HPDE6-E6E7 (cell line): ENCODE results near the gene NEK7.
A peak's percentile ranks its signal among the peaks of the same experiment; 100 is the strongest.
"Not testable (repeated sequence)": the region's sequence is repeated elsewhere in the genome, so short reads cannot be mapped to it uniquely, and the experiment has no call there.

Experiments used
- DNase-seq: peaks from one replicate; pipeline ENCODE4 v3.0.0; 2011; ENCODE audit warnings: missing footprints; ENCODE audit errors: extremely low spot score

Gene NEK7

DNA sequence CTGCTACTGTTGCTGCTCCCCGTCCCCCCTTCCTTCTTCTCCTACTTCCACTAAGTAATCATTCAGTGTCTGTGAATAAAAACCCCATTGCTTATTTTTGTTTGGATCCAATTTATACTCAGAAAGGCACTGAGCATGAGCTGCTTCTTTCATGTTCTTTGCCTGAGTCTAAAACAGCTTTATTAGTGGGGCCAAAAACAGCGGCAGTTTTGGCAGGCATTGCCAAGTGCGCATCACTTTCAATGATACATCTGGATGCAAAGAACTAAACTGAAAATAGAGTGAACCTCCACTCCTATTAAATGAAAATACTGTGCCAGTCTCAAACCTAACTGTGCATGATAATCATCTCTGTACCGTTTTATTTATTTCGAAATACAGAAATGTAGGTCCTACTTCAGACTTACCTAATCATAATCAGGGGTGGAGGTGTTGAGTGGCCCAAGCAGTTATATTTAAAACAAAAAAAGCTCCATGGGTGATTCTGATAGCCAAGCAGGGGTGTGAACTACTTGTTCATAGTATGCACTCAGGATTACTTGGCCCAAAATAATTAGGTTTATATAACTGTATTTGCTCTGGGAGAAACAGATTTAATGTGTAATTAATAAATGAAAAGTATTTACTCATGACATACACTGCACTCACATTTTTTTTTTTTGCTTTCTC, 48.4 kb downstream of the NEK7 start:
- no peak for DNase-seq

DNA sequence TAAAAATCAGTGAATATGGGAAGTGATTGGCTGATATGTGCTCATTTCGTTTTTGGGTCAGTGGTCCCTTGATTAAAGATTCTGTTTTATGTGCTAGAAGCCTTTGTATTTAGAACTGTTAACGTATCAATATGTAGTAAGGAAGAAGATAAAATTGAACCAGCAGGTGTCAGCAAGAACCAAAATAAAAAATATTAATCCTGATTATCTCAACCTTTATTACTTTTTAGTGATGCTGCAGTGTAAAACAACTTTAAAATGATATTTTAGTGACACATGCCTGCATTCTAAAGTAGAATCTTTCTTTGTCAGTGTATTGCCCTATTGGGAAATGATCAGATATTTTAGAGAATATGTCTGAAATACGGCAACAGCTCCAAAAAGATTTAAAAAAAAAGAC, 49.5 kb downstream of the NEK7 start:
- no peak for DNase-seq

DNA sequence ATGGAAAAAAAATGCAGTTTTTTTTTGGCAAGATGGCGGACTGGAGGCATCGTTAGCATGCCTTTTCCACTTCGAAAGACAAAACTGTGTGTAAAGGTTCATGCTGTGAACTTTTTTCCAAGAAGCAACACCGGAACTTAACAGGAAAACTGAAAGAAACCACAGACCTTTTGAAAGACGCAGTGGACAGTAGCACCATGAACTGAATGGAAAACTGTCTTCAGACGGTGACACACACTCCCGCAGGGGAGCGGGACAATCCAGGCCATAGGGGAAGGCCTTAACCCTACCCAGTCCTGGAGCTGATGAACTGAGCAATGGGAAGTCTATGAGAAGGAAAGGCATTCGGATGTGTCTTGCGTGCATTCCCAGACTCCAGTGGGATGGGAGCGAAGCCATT, 54.9 kb downstream of the NEK7 start:
- DNase-seq: no peak

DNA sequence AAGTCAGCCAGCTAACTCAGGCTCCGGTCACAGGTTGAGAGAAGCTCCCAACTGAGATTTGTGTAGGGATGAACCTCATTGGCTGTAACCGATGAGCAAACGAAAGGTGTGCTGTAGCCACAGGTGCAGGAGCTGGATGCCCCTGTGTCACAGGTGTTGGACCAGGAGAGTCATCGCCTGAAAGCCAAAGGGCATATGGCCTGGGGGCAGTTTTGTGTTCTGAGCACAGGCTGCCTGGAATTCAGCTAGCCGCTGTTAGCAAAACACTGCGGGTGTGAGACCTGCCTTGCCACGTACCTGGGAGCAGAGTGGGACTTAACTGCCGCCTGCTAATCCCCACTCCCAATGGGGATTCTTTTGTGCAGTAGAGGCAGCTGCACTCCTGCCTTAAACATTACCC, 55.3 kb downstream of the NEK7 start:
- DNase-seq: no peak

DNA sequence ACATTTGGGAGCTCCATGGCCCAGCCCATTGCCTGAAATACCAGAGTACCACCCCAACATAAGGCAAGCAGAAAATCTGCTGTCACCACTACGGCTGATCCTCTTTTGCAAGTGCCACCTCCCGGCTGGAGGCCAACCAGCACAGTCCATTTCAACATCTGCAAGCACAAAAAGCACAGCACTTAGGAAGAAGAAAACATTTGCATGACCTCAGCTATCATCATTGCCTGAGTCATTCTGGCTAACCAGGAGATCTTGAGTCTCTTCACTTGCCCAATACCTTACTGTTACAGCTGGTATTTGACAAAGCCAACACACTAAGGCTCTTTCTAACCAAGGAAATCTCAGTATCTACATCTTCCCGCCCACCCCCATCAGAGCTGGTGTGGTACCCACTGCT, 55.9 kb downstream of the NEK7 start:
- no peak for DNase-seq

DNA sequence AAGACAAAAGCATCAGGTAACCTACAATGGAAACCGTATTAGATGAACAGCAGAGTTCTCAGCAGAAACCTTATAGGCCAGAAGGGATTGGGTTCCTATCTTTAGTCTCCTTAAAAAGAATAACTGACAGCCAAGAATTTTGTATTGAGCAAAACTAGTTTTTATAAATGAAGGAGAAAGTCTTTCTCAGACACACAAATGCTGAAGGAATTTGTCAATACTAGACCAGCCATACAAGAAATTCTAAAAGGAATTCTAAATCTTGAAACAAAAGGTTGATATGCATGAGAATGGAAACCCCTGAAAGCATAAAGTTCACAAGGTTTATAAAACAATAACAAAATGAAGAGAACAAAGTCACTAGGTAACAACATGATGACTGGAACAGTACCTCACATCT, 58.1 kb downstream of the NEK7 start:
- DNase-seq: no peak

DNA sequence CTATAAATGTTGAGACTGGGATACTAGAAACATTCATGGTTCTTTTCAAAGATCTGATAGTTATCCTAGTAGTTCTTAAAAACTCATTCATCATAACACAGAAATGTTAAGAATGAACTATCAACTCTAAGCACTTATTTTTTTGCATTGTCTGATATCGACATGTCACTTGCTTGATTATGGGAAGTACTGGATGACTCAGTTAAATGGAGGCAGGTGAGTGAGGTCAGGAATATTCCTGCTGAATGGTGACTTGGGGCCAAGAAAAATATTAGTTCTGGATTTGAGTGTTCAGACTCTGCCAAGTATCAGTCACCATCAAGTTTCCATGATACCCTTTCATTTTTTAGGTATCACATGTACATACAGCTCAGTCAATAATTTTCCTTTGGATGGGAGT, 63.6 kb downstream of the NEK7 start:
- no peak for DNase-seq

DNA sequence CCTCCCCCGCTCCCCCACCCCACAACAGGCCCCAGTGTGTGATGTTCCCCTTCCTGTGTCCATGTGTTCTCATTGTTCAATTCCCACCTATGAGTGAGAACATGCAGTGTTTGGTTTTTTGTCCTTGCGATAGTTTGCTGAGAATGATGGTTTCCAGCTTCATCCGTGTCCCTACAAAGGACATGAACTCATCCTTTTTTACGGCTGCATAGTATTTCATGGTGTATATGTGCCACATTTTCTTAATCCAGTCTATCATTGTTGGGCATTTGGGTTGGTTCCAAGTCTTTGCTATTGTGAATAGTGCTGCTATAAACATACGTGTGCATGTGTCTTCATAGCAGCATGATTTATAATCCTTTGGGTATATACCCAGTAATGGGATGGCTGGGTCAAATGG, 70.2 kb downstream of the NEK7 start:
- DNase-seq: not testable (repeated sequence)

DNA sequence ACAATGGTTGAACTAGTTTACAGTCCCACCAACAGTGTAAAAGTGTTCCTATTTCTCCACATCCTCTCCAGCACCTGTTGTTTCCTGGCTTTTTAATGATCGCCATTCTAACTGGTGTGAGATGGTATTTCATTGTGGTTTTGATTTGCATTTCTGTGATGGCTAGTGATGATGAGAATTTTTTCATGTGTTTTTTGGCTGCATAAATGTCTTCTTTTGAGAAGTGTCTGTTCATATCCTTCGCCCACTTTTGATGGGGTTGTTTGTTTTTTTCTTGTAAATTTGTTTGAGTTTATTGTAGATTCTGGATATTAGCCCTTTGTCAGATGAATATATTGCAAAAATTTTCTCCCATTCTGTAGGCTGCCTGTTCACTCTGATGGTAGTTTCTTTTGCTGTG, 70.7 kb downstream of the NEK7 start:
- DNase-seq: not testable (repeated sequence)

DNA sequence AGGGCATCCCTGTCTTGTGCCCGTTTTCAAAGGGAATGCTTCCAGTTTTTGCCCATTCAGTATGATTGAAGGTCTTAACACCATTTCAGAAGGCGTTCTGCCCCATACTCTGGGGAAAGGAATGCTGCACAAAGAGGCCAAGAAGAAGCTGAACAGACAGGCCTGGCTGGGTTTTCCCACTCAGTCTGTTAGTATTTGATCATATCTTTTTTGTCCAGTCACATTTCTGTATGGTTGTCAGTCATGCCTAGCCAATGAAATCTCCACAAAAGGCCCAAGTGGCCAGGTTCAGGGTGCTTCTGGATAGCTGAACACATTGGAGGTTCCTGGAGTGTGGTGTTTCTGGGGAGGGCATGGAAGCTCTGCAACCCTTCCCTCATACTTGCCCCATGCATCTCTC, 72.1 kb downstream of the NEK7 start:
- no peak for DNase-seq

DNA sequence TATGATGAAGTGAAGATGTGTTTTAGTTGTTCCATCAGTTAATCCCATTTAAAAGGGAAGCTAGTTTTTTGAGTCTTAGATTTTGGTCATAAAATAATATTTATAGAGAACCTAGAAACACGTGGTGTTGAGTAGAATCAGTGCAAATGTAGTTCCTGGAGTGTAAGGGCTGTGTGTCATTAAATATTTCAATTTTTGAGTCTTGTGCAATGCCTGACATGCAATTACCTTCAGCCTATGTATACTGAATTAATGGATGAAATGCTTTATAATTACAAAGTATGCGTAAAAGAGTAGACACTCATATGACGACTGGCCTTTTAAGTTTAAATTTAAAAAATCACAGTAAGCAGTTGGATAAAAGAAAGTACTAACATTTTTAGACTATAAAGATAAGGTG, 75.0 kb downstream of the NEK7 start:
- DNase-seq: no peak

DNA sequence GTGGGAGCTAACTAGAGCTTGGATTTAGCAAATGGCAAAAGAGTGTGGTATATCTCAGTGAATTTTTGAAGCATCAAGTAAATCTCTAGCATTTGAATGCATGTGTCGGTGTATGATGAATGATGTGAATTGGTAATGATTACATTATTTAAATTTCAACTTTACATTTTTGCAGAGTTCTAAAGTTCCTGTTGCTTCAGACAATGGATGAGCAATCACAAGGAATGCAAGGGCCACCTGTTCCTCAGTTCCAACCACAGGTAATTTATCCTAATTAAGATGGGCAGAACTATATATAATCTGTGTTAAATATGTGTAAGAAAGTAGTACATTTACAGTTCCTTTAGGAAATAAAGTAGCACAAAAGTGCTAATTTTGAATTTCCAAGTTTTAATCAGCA, 75.6 kb downstream of the NEK7 start:
- DNase-seq: no peak

DNA sequence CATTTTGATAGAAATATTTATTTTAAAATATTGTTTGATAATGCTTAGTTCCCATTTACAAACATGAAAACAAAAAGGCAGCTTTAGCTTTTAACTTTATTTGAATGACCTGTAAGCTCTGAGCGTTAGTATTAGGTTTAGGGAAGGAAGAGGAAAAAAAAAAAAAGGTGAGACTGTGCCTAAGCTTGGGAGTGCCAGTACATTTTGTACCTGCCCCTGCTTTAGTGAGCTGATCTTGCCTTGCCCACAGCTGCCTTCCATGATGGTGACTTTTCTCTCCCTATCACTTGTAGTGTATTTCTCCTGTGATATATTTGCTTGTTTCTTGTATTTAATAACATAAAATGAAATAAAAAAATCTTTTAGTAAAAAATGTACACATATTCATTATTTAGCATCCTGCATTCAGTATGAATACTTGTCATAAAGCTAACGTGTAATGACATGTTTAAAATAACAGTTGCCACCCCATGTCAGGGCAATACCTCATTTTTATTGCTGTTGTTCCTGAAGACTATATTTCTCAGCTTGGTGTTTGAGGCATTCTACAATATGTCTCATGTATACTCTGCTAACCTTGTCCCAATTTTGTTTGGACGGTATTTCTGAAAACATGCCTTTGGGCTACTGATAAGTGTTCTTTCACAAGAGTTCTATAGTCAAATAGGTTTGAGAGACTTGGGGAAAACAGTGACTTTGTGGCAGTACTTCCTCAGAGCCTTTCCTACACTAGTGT, 76.3 kb downstream of the NEK7 start:
- DNase-seq: no peak

DNA sequence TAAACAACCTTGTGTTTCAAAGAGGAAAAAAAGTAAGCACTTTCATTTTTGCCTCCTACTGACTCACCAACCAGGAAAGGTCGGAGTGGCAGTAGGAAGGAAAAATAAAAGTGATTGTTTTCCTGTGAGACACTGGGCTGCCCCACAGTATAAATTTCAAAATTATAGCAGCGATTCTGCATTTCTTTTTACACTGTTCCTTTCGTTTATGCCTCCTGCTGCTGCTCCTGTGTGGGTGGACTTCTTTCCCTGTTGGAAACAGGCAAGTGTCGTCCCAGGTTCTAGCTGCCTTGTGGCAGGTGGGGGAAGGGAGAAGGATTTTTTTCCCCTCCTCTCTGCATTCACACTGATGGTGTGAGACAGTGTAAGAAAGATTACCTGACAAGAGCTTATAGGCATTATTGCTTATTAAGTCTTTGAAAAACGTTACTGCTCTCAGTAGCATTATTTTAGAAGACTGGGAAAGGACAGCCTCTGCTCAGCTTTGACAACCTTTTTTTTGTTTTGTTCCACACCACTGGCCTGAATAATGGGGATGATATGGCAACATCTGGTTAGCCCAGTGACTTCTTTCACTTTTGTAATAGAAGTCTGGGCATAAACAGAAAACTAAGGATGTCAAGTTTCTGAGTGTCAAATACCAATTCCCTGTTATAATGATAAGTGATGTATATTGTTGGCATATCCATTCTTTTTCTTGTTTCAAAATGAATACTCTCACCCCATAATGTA, 77.9 kb downstream of the NEK7 start:
- no peak for DNase-seq

DNA sequence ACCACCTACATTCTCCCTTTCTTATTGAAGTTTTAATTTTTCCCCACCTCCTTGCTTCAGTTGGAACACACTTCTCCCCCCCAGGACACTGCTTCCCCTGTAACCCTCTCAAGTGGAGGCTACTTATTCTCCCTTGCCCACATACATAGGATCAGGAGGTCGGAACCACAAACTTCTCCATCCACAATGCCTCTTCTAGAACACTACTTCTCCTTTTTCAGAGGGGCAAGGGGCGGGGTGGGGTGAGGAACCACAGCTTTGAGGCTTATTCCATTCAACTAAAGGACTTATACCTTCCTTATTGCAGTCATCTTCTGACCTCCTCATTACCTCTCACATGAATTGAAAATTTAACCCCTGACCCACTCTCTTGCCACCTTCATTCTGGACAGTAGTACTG, 81.3 kb downstream of the NEK7 start:
- DNase-seq: no peak

DNA sequence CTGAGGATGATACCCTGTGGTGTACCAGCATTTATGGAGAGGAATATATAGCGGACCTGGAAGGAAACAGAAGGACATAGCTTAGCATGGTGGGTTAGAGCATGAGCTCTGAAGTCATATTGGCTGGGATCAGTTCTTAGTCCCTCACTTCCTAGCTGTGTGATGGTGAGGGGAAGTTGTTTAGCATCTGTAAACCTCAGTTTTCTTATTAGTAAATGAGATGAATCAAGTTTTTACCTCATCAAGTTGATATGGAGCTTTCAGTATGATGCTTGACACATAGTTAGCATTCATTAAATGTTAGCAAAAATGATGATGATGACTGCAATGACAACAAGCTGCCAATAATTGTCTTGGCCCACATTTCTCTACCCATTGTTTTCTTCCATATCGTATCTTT, 84.8 kb downstream of the NEK7 start:
- DNase-seq: no peak

DNA sequence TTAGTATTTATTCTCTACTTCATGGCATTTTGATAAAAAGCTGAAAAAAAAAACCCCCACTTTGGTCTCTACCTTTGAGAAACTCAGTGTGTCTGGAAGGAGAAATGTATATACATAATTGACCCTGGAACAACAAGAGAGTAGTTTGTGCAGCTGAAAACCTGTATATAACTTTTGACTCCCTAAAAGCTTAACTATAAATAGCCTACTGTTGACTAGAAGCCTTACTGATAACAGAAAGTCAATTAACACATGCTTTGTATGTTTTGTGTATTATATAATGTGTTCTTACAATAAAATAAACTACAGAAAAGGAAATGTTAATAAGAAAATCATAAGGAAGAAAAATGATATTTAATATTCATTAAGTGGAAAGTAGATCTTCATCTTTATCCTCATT, 88.0 kb downstream of the NEK7 start:
- no peak for DNase-seq

DNA sequence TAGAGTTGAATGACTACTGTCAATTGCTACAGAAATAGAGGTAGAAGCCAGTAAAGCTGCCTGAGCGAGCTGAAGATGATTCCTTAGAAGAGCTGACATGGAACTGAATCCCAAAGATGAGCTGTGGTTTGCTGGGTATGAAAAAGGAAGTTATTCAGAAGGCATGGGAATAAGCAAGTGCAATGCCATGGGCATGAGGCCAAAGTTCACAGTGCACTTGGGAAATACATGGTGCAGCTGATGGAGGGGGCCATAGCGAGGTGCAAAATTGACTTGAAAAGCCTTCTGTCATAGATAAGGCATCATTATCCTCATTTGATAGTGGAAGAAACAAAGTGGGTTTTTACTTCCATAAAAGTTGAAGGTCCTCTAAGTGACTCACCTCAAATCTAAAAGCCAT, 88.6 kb downstream of the NEK7 start:
- DNase-seq: no peak

DNA sequence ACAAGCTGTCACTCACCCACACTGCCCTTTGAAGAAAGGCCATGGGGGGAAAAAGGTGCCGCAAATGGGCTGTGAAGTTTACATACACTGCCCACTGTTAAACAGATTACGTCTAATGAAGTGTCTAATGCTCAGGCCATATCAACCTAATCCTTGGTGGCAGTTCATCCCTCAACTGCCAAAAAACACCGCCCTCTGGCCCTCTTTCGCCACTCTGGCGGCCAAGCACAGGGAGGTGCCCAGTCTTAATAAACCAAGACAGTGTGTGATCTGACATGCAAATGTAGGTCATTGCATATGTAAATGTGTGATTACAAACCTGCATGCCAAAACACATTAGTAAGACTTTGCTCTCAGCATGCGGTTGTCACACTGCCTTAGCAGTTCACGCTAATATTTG, 89.5 kb downstream of the NEK7 start:
- no peak for DNase-seq

DNA sequence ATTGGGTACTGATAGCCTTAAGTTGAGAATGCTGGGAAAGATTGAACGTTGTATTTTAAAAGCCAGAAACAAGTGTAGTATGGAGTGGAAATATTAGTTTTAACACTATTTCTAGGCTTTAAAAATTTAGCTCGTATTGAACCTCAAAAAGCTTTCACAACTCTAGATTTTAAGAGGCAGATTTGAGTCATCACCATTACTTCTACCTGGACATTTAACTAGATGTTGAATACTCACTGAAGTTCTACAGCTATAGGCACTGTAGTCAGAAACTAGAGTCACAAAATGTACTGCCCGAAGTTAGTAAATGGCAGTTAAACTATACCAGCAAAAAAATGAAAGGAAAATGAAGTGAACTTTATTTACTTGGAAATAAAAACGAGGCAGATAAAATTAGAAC, 96.5 kb downstream of the NEK7 start:
- DNase-seq: no peak

DNA sequence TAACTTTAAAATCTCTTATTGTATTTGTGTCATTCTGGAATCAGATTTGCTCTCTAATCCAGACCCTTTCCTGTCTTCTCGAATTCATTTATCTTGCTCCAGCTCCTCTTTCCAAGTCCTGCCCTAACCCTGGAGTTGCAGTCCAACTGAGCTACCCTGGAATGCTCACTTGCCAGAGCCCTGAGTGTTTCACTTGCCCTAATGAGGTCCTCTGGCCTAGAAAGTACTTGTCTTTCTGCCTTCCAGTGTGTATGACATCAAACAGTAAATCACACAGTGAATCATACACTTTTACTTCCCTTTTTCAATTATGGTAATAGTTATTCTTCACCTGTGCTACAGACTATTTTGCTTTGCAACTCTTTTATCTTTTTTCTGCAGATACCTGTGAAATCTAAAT, 96.9 kb downstream of the NEK7 start:
- peak; percentile 42 for DNase-seq

DNA sequence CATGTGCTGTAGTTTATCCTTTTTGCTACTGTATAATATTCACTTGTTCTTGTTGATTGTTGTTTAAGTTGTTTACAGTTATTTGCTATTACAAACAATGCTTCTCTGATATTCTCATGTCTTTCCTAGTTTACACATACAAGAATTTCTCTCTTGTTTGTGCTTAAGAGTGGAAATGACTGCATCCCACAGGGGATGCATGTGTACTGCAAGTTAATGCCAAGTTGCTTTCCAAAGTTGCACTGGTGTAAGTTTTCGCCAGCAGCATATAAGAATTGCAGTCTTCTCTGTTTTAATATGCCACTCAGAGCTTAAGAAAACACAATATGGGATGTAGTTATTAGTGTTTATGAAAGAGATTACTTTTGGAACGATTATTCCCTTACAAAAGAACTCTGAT, 97.7 kb downstream of the NEK7 start:
- DNase-seq: no peak

DNA sequence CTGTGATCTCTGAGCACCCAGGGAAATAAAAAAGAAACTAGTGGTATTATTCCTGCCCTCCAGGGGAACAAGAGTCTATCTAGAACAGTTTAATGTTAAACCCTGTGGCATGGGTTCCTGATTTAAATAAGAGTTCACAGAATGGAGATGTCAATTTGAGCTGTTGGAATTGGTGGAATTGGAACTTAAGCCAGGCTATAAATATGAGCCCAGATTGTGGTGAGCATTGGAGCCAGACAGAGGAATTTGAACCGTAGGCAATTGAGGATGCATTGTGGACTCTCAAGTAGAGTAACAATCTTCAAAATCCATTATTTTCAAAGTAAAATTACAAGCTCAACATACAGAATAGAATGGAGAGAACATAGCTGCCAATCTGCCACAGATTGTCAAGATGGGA, 98.2 kb downstream of the NEK7 start:
- no peak for DNase-seq
